ENCODE data around the gene ABCA10.
"Not testable (repeated sequence)": the region's sequence is repeated elsewhere in the genome, so short reads cannot be mapped to it uniquely, and the experiment has no call there.

Gene ABCA10

GRCh38 chr17:69213059-69213813 lies 15.4 kb downstream of the ABCA10 start:
- TF ChIP-seq CTCF (IDR thresholded peaks at IDR 0.05; ENCODE audit: borderline replicate concordance, insufficient read depth, low read depth, low read length): no peak
- H3K4me3 ChIP-seq (ENCODE audit: low read depth, low read length): no peak overlapping the region

GRCh38 chr17:69208640-69209039 lies 20.0 kb downstream of the ABCA10 start:
- TF ChIP-seq CTCF (IDR thresholded peaks at IDR 0.05; ENCODE audit: borderline replicate concordance, insufficient read depth, low read depth, low read length): no peak
- no peak overlapping the region for H3K4me3 ChIP-seq (ENCODE audit: low read depth, low read length)

- H3K4me3 ChIP-seq (ENCODE audit: low read depth, low read length): no peak overlapping the region
- no peak for TF ChIP-seq CTCF (IDR thresholded peaks at IDR 0.05; ENCODE audit: borderline replicate concordance, insufficient read depth, low read depth, low read length)
Measured at GRCh38 chr17:69207151-69207550, 21.5 kb downstream of the ABCA10 start.

GRCh38 chr17:69198238-69198637 lies 30.4 kb downstream of the ABCA10 start:
- TF ChIP-seq CTCF (IDR thresholded peaks at IDR 0.05; ENCODE audit: borderline replicate concordance, insufficient read depth, low read depth, low read length): no peak
- H3K4me3 ChIP-seq (ENCODE audit: low read depth, low read length): no peak overlapping the region

- H3K4me3 ChIP-seq (ENCODE audit: low read depth, low read length): not testable (repeated sequence)
Measured at GRCh38 chr17:69196105-69196653, 32.4 kb downstream of the ABCA10 start.

- TF ChIP-seq CTCF (IDR thresholded peaks at IDR 0.05; ENCODE audit: borderline replicate concordance, insufficient read depth, low read depth, low read length): no peak
Measured at GRCh38 chr17:69192754-69193153, 35.9 kb downstream of the ABCA10 start.

GRCh38 chr17:69188796-69189195 lies 39.8 kb downstream of the ABCA10 start:
- H3K4me3 ChIP-seq (ENCODE audit: low read depth, low read length): no peak overlapping the region
- TF ChIP-seq CTCF (IDR thresholded peaks at IDR 0.05; ENCODE audit: borderline replicate concordance, insufficient read depth, low read depth, low read length): no peak

More at GRCh38 chr17:69192754-69193153, 35.9 kb downstream of the ABCA10 start:
- no peak overlapping the region for H3K4me3 ChIP-seq (ENCODE audit: low read depth, low read length)

All from GM12875 (cell line).